CD4-positive, alpha-beta memory T cell (primary cell): ENCODE data around the gene PIK3CB. TPM values are rescaled to one million over a fixed set of nuclear protein-coding genes. Genes with fewer than 3 reads are reported as not detected.
"Not testable (repeated sequence)": the region's sequence is repeated elsewhere in the genome, so short reads cannot be mapped to it uniquely, and the experiment has no call there.

Source experiments
- CTCF ChIA-PET: fragments of 350-600 bp; sonication (Branson Sonifier 250); formaldehyde crosslinking; loops from one replicate; lab custom pipeline; 2021; ENCODE audit warnings: inconsistent platforms; ENCODE audit not compliant: partially characterized antibody; lab: Charles Lee
- POLR2A ChIA-PET: fragments of 350-600 bp; sonication (Branson Sonifier 250); formaldehyde crosslinking; loops from one replicate; lab custom pipeline; 2021; ENCODE audit not compliant: partially characterized antibody; lab: Charles Lee
- DNase-seq, 5 donors: peaks; one replicate each; pipeline versions ENCODE4 v3.0.0 to v3.0.0-alpha.2; 2020 to 2022; ENCODE audit warnings: mixed read lengths in 1 of 5
- H3K27ac ChIP-seq: one replicate; pipeline ENCODE4 v1.7.0; 2013; ENCODE audit warnings: low read depth, low read length
- H3K27me3 ChIP-seq: 2 replicates; pipeline ENCODE4 v1.7.0; 2013; ENCODE audit warnings: mild to moderate bottlenecking, low read length, moderate library complexity; ENCODE audit not compliant: insufficient read depth
- H3K36me3 ChIP-seq: 2 replicates; pipeline ENCODE4 v1.7.0; 2013; ENCODE audit warnings: mild to moderate bottlenecking, low read length, moderate library complexity; ENCODE audit not compliant: insufficient read depth
- H3K4me1 ChIP-seq: 2 replicates; pipeline ENCODE4 v1.7.0; 2013; ENCODE audit warnings: mild to moderate bottlenecking, low read length, moderate library complexity; ENCODE audit not compliant: insufficient read depth
- H3K4me3 ChIP-seq, 2 donors: one replicate each; pipeline ENCODE4 v1.7.0; 2013; ENCODE audit warnings: low read length in 2 of 2, mild to moderate bottlenecking in 1 of 2
- H3K9me3 ChIP-seq, 2 donors: one replicate each; pipeline ENCODE4 v1.7.0; 2013; ENCODE audit warnings: low read length in 2 of 2, control low read depth in 1 of 2; ENCODE audit not compliant: control insufficient read depth in 1 of 2
- H3K27ac Mint-ChIP-seq, 7 donors: one replicate each; pipeline ENCODE4 v1.8.0; 2020 to 2021; ENCODE audit warnings: mixed read lengths in 7 of 7, mild to moderate bottlenecking in 6 of 7, inconsistent platforms in 3 of 7, moderate library complexity in 3 of 7
- H3K27me3 Mint-ChIP-seq, 2 donors: one replicate each; pipeline ENCODE4 v1.8.0; 2020 to 2021; ENCODE audit warnings: mixed read lengths in 2 of 2
- H3K36me3 Mint-ChIP-seq, 2 donors: one replicate each; pipeline ENCODE4 v1.8.0; 2020 to 2021; ENCODE audit warnings: mixed read lengths in 2 of 2, inconsistent platforms in 1 of 2, mild to moderate bottlenecking in 1 of 2
- H3K4me1 Mint-ChIP-seq, 4 donors: one replicate each; pipeline ENCODE4 v1.8.0; 2020 to 2021; ENCODE audit warnings: mixed read lengths in 4 of 4, mild to moderate bottlenecking in 1 of 4
- H3K4me3 Mint-ChIP-seq, 8 donors: one replicate each; pipeline ENCODE4 v1.8.0; 2020 to 2021; ENCODE audit warnings: mixed read lengths in 8 of 8, mild to moderate bottlenecking in 7 of 8, moderate library complexity in 6 of 8, inconsistent platforms in 3 of 8
- H3K9me3 Mint-ChIP-seq, 8 donors: one replicate each; pipeline ENCODE4 v1.8.0; 2020 to 2021; ENCODE audit warnings: mixed read lengths in 8 of 8, mild to moderate bottlenecking in 5 of 8, inconsistent platforms in 3 of 8, moderate library complexity in 1 of 8
- intact Hi-C: fragments of 100-400 bp; cut with micrococcal nuclease; formaldehyde crosslinking; loops from one replicate; pipeline ENCODE4 v1.15.1; 2023
- polyA plus RNA-seq, 2 donors: library from polyadenylated mRNA; unstranded; fragments of 300-500 nt; fragmentation: Illumina TruSeq; gene quantifications; one replicate each; pipeline ENCODE4 v1.2.3, GENCODE V29; 2021
- total RNA-seq, 2 experiments: library from RNA; stranded (reverse); gene quantifications; one replicate each; pipeline ENCODE4 v1.2.3, GENCODE V29; 2021

The PIK3CB gene
- total and polyA plus RNA-seq, 4 experiments from 2014 or later, result 14.4 to 52.1 (median 34.4) TPM

- H3K27me3 ChIP-seq, result no peaks in the 10 kb centered on the region
- H3K27ac ChIP-seq, result no peak overlapping the region
- CTCF ChIA-PET, result interaction anchor here (0.8 kb wide), 1 partner anchor 110 kb away, joined by 3 read pairs; no protein-coding TSS in a partner anchor
- DNase-seq, result no peak
- no peaks in the 10 kb centered on the region for H3K9me3 ChIP-seq
- POLR2A ChIA-PET, result interaction anchor here (1.2 kb wide), 1 partner anchor 11 kb away, joined by 3 read pairs; no protein-coding TSS in a partner anchor
- no peaks in the 10 kb centered on the region for H3K36me3 ChIP-seq
- Mint-ChIP-seq H3K27ac (no peak overlapping the region), H3K27me3 (no peaks in the 10 kb centered on the region), H3K4me1 (peaks cover 15 to 48% (median 35%) of the 10 kb centered on the region in 4 donors), H3K36me3 (no peaks in the 10 kb centered on the region), H3K4me3 (no peak overlapping the region), H3K9me3 (no peaks in the 10 kb centered on the region)
- intact Hi-C loops, result no loop called here
- peaks cover 3% of the 10 kb centered on the region for H3K4me1 ChIP-seq
- no peak overlapping the region for H3K4me3 ChIP-seq
Observed at GRCh38 chr3:138806376-138807080, 28.2 kb downstream of the PIK3CB start.

DNA sequence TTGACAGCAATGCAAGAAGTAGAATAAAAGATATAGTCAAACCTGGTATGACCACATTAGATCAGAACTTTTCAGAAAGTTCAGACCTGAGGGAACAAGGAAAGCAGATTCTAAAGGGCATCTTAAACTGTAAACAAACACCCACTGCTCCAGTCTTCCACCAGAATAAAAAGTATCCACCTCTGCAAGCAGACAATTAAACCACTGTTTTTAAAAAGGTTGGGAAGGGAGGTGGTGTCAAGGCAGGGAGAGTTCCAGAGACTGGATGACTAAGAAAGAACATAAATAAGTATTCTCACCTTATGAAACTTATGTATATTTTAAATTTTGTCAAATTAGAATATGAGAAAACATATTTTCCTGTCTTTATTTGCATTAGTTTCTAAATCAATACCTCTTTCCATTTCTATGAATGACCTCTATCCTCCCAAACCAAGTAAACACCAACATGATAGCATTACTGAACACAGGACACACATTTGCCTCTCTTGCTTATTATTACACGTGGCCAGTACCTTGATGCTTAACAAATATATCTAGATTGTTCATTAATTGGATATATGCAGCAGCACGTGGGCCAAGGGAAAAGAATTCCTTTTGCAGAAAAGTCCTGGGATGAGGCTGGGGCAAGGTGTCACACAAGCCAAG is 31.6 kb downstream of the PIK3CB start:
- H3K4me3 ChIP-seq, result no peak overlapping the region
- intact Hi-C loops, result no loop called here
- no peak for DNase-seq
- H3K4me1 ChIP-seq, result peaks cover 7% of the 10 kb centered on the region
- Mint-ChIP-seq H3K4me3 (no peak overlapping the region), H3K9me3 (no peaks in the 10 kb centered on the region), H3K27ac (peak overlapping the region in 3 of 7 donors; percentile 21 to 47 (median 42)), H3K36me3 (peaks cover 2 to 3% of the 10 kb centered on the region in 2 donors), H3K27me3 (no peaks in the 10 kb centered on the region), H3K4me1 (peaks cover 25 to 53% (median 39%) of the 10 kb centered on the region in 4 donors)
- ChIA-PET CTCF (interaction anchor here (1.0 to 1.7 kb wide), 2 partner anchors 101 to 112 kb away, joined by 4 to 5 read pairs; no protein-coding TSS in a partner anchor), POLR2A (no interaction called here)
- H3K36me3 ChIP-seq, result no peaks in the 10 kb centered on the region
- H3K27me3 ChIP-seq, result no peaks in the 10 kb centered on the region
- no peak overlapping the region for H3K27ac ChIP-seq
- no peaks in the 10 kb centered on the region for H3K9me3 ChIP-seq

GRCh38 chr3:138802223-138802622 is 32.5 kb downstream of the PIK3CB start:
- H3K36me3 Mint-ChIP-seq, H3K9me3 Mint-ChIP-seq, H3K36me3 ChIP-seq, H3K4me3 Mint-ChIP-seq, H3K27me3 Mint-ChIP-seq, H3K4me1 ChIP-seq, H3K9me3 ChIP-seq, H3K27me3 ChIP-seq, intact Hi-C loops, H3K27ac ChIP-seq, H3K4me3 ChIP-seq, DNase-seq, POLR2A ChIA-PET: not testable (repeated sequence)
- H3K4me1 Mint-ChIP-seq, result peaks cover 25 to 57% (median 40%) of the 10 kb centered on the region in 4 donors
- CTCF ChIA-PET, result interaction anchor here (0.7 to 1.7 kb wide), 2 partner anchors 57 to 113 kb away, joined by 3 to 5 read pairs; no protein-coding TSS in a partner anchor
- peak overlapping the region in 1 of 7 donors; percentile 59 for H3K27ac Mint-ChIP-seq

DNA sequence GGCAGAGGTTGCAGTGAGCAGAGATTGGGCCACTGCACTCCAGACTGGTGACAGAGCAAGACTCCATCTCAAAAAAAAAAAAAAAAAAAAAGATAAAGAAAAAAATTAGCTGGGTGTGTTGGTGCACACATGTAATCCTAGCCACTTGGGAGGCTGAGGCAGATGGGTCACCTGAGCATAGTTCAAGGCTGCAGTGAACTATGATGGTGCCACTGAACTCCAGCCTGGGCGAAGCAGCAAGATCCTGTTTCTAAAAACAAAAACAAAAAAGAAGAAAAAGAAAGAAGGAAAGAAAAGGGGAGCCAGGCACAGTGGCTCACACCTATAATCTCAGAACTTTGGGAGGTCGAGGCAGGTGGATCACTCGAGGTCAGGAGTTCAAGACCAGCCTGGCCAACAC is 32.9 kb downstream of the PIK3CB start:
- H3K27me3 Mint-ChIP-seq, result no peaks in the 10 kb centered on the region
- Histone ChIP-seq H3K9me3 (no peaks in the 10 kb centered on the region), H3K27ac (no peak overlapping the region), H3K4me3 (no peak overlapping the region), H3K27me3 (no peaks in the 10 kb centered on the region), H3K36me3 (no peaks in the 10 kb centered on the region), H3K4me1 (peaks cover 7% of the 10 kb centered on the region)
- peak overlapping the region in 1 of 7 donors; percentile 74 for H3K27ac Mint-ChIP-seq
- H3K36me3 Mint-ChIP-seq, result peaks cover 4 to 6% of the 10 kb centered on the region in 2 donors
- no peak for DNase-seq
- CTCF ChIA-PET, result interaction anchor here (0.7 kb wide), 1 partner anchor 57 kb away, joined by 3 read pairs; no protein-coding TSS in a partner anchor
- H3K9me3 Mint-ChIP-seq, result no peaks in the 10 kb centered on the region
- POLR2A ChIA-PET, result no interaction called here
- no peak overlapping the region for H3K4me3 Mint-ChIP-seq
- H3K4me1 Mint-ChIP-seq, result peaks cover 26 to 60% (median 41%) of the 10 kb centered on the region in 4 donors
- intact Hi-C loops, result no loop called here

DNA sequence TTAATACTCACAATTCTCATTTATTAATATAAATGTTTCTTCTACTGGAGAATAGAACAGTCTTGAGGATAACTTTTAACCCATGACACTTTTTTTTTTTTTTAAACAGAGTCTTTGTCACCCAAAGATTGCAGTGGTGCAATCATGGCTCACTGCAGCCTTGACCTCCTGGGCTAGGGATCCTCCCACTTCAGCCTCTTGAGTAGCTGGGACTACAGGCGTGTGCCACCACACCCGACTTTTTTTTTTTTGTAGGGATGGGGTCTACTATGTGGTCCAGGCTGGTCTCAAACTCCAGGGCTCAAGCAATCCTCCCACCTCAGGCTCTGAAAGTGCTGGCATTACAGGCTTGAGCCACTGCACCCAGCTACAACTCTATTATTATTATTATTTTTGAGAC is 34.5 kb downstream of the PIK3CB start:
- Histone ChIP-seq H3K27ac (no peak overlapping the region), H3K27me3 (no peaks in the 10 kb centered on the region), H3K4me3 (no peak overlapping the region), H3K4me1 (peaks cover 7% of the 10 kb centered on the region), H3K36me3 (peaks cover 5% of the 10 kb centered on the region), H3K9me3 (no peaks in the 10 kb centered on the region)
- peaks cover 27 to 56% (median 39%) of the 10 kb centered on the region in 4 donors for H3K4me1 Mint-ChIP-seq
- peaks cover 7 to 12% of the 10 kb centered on the region in 2 donors for H3K36me3 Mint-ChIP-seq
- H3K9me3 Mint-ChIP-seq, result no peaks in the 10 kb centered on the region
- no peak overlapping the region for H3K27ac Mint-ChIP-seq
- intact Hi-C loops, result no loop called here
- DNase-seq, result no peak
- ChIA-PET POLR2A (interaction anchor here (0.7 kb wide), 1 partner anchor 1659 kb away, joined by 3 read pairs; no protein-coding TSS in a partner anchor), CTCF (no interaction called here)
- no peak overlapping the region for H3K4me3 Mint-ChIP-seq
- H3K27me3 Mint-ChIP-seq, result no peaks in the 10 kb centered on the region

GRCh38 chr3:138799822-138800221 is 34.9 kb downstream of the PIK3CB start:
- peaks cover 7% of the 10 kb centered on the region for H3K4me1 ChIP-seq
- CTCF ChIA-PET, result no interaction called here
- Mint-ChIP-seq H3K4me3 (no peak overlapping the region), H3K4me1 (peaks cover 27 to 56% (median 39%) of the 10 kb centered on the region in 4 donors), H3K9me3 (no peaks in the 10 kb centered on the region), H3K27me3 (no peaks in the 10 kb centered on the region), H3K27ac (peak overlapping the region in 3 of 7 donors; percentile 1 to 57 (median 38)), H3K36me3 (peaks cover 7 to 12% of the 10 kb centered on the region in 2 donors)
- H3K36me3 ChIP-seq, result peaks cover 5% of the 10 kb centered on the region
- POLR2A ChIA-PET, result interaction anchor here (0.7 kb wide), 1 partner anchor 1660 kb away, joined by 3 read pairs; no protein-coding TSS in a partner anchor
- DNase-seq, result no peak
- H3K9me3 ChIP-seq, result no peaks in the 10 kb centered on the region
- intact Hi-C loops, result no loop called here
- H3K4me3 ChIP-seq, result no peak overlapping the region
- H3K27me3 ChIP-seq, result no peaks in the 10 kb centered on the region
- no peak overlapping the region for H3K27ac ChIP-seq
